CD4-positive, alpha-beta T cell treated with Interferon gamma for 1 hour (primary cell): Measurements from ENCODE around the gene ZNF429.
A peak's percentile ranks its signal among the peaks of the same experiment; 100 is the strongest.
"Not testable (repeated sequence)": the region's sequence is repeated elsewhere in the genome, so short reads cannot be mapped to it uniquely, and the experiment has no call there.

ENCODE experiments used
- DNase-seq: peaks from one replicate; pipeline ENCODE4 v3.0.0-alpha.2; 2020

Gene ZNF429

GRCh38 chr19:21519488-21519887, 14.1 kb downstream of the ZNF429 start:
- no peak for DNase-seq

GRCh38 chr19:21532904-21533303, 27.5 kb downstream of the ZNF429 start:
- no peak for DNase-seq

- not testable (repeated sequence) for DNase-seq
Observed at GRCh38 chr19:21536741-21537290, 31.4 kb downstream of the ZNF429 start.

- DNase-seq = no peak
Observed at GRCh38 chr19:21559444-21559843, 54.0 kb downstream of the ZNF429 start.

- no peak for DNase-seq
Observed at GRCh38 chr19:21564406-21564805, 59.0 kb downstream of the ZNF429 start.

GRCh38 chr19:21566073-21566472, 60.7 kb downstream of the ZNF429 start:
- no peak for DNase-seq

- not testable (repeated sequence) for DNase-seq
Observed at GRCh38 chr19:21567806-21568205, 62.4 kb downstream of the ZNF429 start.

GRCh38 chr19:21568816-21569493, 63.6 kb downstream of the ZNF429 start:
- peak; percentile 76 for DNase-seq

GRCh38 chr19:21569494-21569865, 64.1 kb downstream of the ZNF429 start:
- no peak for DNase-seq

GRCh38 chr19:21571316-21571715, 65.9 kb downstream of the ZNF429 start:
- DNase-seq = no peak

- DNase-seq = no peak
Observed at GRCh38 chr19:21574607-21575006, 69.2 kb downstream of the ZNF429 start.

GRCh38 chr19:21576481-21576880, 71.1 kb downstream of the ZNF429 start:
- no peak for DNase-seq

- DNase-seq = no peak
Observed at GRCh38 chr19:21580101-21580500, 74.7 kb downstream of the ZNF429 start.

GRCh38 chr19:21580818-21581217, 75.4 kb downstream of the ZNF429 start:
- no peak for DNase-seq

GRCh38 chr19:21581646-21582240, 76.3 kb downstream of the ZNF429 start:
- no peak for DNase-seq

GRCh38 chr19:21584537-21584936, 79.1 kb downstream of the ZNF429 start:
- DNase-seq = no peak

- DNase-seq = no peak
Observed at GRCh38 chr19:21585281-21585890, 80.0 kb downstream of the ZNF429 start.

GRCh38 chr19:21586311-21587116, 81.1 kb downstream of the ZNF429 start:
- DNase-seq = no peak

GRCh38 chr19:21587117-21587461, 81.7 kb downstream of the ZNF429 start:
- DNase-seq = no peak

- DNase-seq = no peak
Observed at GRCh38 chr19:21587549-21587948, 82.1 kb downstream of the ZNF429 start.

- DNase-seq = no peak
Observed at GRCh38 chr19:21588065-21588601, 82.7 kb downstream of the ZNF429 start.

- no peak for DNase-seq
Observed at GRCh38 chr19:21590867-21591266, 85.5 kb downstream of the ZNF429 start.

- DNase-seq = no peak
Observed at GRCh38 chr19:21593008-21593481, 87.6 kb downstream of the ZNF429 start.
